ENCODE results near the gene COL27A1.

Gene COL27A1

DNA sequence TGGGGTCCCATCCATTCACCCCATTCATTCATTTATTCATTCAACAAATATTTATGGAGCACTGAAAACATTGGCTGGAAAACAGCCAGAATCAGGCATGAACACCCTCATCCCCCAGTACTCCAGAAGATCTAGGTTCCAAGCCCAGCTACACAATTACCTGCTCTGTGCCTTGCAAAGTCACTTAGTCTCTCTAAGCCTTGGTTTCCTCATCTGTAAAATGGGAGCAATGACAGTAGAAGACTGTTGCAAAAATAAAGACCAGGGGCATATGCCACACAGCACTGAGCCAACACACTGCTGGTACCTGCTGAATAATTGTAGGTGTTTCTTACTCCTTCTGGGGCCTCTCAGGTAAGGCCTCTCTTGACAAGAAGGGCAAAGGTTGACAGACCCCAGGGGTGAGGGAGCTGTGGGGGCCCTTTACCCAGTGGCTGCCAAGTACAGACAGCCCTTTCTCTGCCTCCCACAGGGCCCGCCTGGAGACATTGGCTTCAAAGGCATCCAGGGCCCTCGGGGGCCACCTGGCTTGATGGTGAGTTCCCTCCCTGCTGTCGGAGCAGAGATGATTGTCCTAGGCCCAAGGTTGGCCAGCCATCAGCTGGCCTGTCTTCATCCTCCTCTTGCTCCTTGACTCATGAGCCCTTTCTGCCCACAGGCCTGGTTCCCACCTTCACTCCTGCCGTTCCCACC lies 145.0 kb downstream of the COL27A1 start:
- Mint-ChIP-seq H3K27me3 (no peaks in the 10 kb centered on the region), H3K9me3 (peaks cover 0 to 1% of the 10 kb centered on the region in 2 donors), H3K4me3 (no peak overlapping the region), H3K27ac (peak overlapping the region in 1 of 2 donors; percentile 96), H3K4me1 (peaks cover under 1% of the 10 kb centered on the region)
- DNase-seq, result peak in 1 of 2 donors; percentile 1
- no peak for ATAC-seq

DNA sequence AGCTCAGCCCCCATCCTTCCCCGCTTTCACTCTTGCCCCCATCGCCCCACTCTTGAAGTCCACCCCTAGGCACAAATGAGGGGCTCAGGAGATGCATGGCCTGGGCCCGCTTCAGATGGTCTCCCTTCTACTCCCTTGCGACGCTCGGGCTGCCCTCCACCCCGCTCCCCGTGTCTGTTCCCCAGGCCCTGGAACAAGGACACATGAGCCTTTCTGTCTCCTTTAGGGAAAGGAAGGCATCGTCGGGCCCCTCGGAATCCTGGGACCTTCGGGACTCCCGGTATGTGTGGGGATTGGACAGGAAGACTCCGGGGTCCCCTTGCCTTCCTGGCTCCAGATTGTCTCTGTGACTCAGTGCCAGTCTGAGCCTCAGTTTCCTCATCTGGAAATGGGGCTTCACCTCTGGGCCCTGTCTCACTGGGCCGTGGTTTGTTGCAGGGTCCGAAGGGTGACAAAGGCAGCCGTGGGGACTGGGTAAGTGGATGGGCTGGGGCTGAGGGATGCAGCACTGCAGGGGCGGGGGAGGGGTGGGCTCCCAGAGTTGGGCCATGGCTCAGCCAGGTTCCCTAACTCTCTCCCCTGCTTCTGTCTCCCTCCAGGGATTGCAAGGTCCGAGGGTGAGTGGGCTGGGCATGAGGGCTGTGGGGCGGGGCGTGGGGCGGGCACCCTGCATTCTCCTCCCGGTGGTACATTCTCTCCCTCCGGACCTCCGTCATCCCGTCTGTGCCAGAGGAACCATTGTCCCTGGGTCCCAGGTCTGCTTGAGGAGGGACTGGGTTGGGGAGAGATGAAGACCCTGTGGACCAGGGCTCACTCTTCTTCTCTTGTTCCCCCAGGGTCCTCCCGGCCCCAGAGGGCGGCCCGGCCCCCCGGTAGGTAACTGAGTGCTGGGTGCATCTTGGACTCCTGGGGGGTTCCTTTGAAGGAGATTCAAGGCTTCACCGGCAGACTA lies 145.8 kb downstream of the COL27A1 start:
- peak overlapping the region; percentile 69 to 96 for H3K27ac Mint-ChIP-seq
- H3K4me3 Mint-ChIP-seq, result no peak overlapping the region
- ATAC-seq (no peak), DNase-seq (peak in 1 of 2 donors; percentile 3)
- H3K27me3 Mint-ChIP-seq, result no peaks in the 10 kb centered on the region
- H3K4me1 Mint-ChIP-seq, result peaks cover 9% of the 10 kb centered on the region
- H3K9me3 Mint-ChIP-seq, result no peaks in the 10 kb centered on the region

DNA sequence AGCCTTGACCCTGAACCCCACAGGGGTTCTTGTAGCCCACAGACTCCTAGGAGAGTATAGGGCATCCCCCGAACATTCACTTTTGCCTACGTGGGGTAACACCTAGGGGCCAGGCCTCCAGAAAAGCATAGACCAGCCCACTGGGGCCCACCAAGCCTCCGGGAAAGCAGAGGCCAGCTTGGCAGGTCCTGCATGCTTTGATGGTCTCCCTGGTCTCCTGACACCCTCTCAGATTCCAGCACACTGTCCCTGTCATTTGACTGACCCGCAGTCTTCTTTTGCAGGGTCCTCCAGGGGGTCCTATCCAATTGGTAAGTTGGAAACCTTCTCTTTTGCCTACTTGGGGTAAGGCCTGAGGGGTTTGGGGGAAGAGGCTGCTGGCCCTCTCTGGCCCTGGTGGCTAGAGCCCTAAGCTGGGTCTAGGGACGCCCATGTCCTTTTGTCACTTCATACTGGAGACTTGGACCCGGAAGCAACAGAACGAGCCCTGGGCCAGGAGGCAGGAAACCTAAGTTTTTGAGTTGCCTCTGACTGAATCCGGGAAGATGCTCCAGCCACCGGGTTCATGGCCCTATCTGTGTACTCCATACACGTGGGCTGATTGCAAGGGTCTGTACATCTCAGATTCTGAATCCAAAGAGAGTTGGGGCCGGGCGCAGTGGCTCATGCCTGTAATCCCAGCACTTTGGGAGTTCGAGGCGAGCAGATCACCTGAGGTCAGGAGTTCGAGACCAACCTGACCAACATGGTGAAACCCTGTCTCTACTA lies 146.6 kb downstream of the COL27A1 start:
- H3K9me3 Mint-ChIP-seq, result no peaks in the 10 kb centered on the region
- H3K4me3 Mint-ChIP-seq, result no peak overlapping the region
- no peak overlapping the region for H3K27ac Mint-ChIP-seq
- H3K27me3 Mint-ChIP-seq, result no peaks in the 10 kb centered on the region
- DNase-seq, result peak in 1 of 2 donors; percentile 6
- H3K4me1 Mint-ChIP-seq, result peaks cover 12% of the 10 kb centered on the region
- no peak for ATAC-seq

DNA sequence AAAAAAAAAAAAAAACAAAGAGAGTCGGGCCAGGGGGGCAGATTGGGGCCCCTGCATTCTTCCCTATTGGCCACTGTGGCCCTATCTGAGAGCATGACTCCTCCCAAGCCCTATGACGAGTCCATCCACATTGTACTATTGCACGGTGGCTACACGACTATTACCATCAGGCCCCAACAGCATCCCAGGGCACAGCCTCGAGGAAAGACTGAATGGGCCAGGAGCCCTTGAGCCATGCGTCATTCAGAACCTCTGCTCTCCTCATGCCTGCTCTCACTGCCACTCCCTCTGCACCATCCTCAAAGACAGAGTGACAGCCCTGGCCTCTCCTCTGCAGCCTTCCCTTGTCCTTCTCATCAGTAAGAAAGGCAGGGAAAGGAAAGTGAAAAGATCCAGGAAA lies 147.4 kb downstream of the COL27A1 start:
- H3K9me3 Mint-ChIP-seq, result no peaks in the 10 kb centered on the region
- no peak for ATAC-seq
- H3K27me3 Mint-ChIP-seq, result no peaks in the 10 kb centered on the region
- no peak overlapping the region for H3K4me3 Mint-ChIP-seq
- peak overlapping the region in 1 of 2 donors; percentile 19 for H3K27ac Mint-ChIP-seq
- peaks cover 12% of the 10 kb centered on the region for H3K4me1 Mint-ChIP-seq
- peak in 1 of 2 donors; percentile 3 for DNase-seq

DNA sequence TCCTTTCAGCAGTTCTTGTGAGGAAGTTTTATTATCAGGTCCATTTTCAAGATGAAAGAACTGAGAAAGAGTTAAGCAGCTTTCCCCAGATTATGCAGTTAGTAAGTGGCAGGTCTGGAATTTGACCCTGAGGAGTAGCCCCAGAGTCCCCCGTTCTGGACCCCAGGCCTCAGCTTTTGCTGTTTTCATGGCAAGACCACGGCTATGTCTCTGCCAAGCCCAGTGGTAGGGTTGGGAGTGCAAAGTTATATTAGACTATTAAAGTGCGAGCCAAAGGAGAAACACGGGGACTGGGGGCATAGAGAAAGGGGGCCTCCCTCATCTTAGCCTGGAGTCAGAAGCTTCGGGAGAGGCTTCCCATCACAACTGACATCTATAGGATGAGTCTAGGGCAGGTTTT lies 148.2 kb downstream of the COL27A1 start:
- H3K4me1 Mint-ChIP-seq, result peaks cover 12% of the 10 kb centered on the region
- ATAC-seq (no peak), DNase-seq (no peak)
- no peaks in the 10 kb centered on the region for H3K9me3 Mint-ChIP-seq
- H3K4me3 Mint-ChIP-seq, result no peak overlapping the region
- H3K27me3 Mint-ChIP-seq, result no peaks in the 10 kb centered on the region
- H3K27ac Mint-ChIP-seq, result no peak overlapping the region

DNA sequence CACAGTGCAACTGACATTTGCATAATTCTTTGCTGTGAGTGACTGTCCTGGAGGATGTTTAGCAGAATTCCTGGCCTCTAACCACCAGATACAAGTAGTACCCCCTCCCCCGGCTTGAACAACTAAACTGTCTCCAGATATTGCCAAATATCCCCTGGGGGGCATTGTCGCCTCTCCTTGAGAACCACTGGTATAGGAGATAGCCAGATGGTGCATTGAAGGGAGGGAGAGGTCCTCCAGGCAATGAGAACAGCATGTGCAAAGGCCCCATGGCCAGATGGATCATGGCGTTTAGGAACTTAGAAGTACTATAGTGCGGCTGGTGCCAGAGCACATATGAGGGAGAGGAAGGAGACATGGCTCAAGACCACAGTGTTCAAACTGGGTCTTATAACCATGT lies 148.6 kb downstream of the COL27A1 start:
- H3K27ac Mint-ChIP-seq, result no peak overlapping the region

DNA sequence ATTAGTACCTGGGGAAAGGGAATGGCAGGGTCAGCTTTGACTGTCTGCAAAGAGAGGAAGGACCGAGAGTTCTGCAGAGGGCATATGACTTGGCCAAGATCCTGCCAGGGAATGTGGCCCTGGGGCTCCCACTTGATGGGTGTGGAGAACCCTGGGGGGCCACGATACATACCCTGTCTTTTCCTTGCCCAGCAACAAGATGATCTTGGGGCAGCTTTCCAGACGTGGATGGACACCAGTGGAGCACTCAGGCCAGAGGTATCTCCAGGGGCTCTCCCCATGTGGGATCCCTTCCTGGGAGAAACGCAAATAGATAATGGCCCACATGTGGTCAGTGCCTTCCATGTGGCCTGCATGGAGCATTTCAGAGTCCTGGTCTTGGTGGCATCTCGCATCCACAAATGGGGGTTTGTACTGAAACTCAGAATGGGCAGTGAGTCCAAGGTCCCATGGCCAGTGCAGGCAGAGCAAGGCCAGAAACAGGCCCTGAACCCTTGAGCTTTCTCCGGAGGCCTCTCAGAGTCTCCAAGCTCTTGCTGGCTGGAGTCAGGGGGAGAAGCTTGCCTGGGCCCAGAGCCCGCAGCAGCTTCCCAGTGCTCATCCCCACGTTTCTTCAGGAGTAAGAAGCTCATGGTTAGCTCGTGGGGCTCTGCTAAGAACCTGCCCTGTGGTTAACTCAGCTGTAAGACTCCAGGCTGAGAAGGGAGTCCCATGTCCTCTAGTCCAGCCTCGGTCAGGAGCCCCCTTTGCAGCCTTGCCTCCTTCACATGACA lies 149.3 kb downstream of the COL27A1 start:
- Mint-ChIP-seq H3K27ac (no peak overlapping the region), H3K4me1 (peaks cover 12% of the 10 kb centered on the region), H3K27me3 (no peaks in the 10 kb centered on the region), H3K9me3 (no peaks in the 10 kb centered on the region), H3K4me3 (no peak overlapping the region)
- DNase-seq (peak in 1 of 2 donors; percentile 4), ATAC-seq (no peak)

More for the DNA sequence above, 148.6 kb downstream of the COL27A1 start:
- DNase-seq, result peak in 1 of 2 donors; percentile 2
- no peaks in the 10 kb centered on the region for H3K9me3 Mint-ChIP-seq
- H3K27me3 Mint-ChIP-seq, result no peaks in the 10 kb centered on the region
- peaks cover 12% of the 10 kb centered on the region for H3K4me1 Mint-ChIP-seq
- H3K4me3 Mint-ChIP-seq, result no peak overlapping the region
- ATAC-seq, result no peak

DNA sequence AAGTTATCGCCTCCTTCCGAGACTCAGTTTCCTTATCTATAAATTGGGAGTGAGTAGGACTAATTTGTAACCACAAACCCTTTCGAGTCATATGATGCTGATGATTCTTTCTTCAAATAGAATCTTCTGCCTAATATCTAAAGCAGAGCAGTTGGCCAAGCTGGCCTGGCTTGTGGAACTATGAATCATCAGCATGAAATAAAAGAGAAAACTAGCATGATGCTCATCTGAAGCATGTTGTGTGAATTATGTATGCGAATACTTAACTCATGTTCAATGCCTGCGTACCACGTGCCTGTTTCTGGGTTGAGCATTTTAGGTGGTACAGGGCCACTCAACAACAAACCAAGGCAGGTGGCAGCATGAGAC lies 152.5 kb downstream of the COL27A1 start:
- no peak for DNase-seq
- Mint-ChIP-seq H3K4me1 (peaks cover 12% of the 10 kb centered on the region), H3K27me3 (no peaks in the 10 kb centered on the region), H3K9me3 (no peaks in the 10 kb centered on the region), H3K4me3 (no peak overlapping the region), H3K27ac (no peak overlapping the region)
- no peak for ATAC-seq

DNA sequence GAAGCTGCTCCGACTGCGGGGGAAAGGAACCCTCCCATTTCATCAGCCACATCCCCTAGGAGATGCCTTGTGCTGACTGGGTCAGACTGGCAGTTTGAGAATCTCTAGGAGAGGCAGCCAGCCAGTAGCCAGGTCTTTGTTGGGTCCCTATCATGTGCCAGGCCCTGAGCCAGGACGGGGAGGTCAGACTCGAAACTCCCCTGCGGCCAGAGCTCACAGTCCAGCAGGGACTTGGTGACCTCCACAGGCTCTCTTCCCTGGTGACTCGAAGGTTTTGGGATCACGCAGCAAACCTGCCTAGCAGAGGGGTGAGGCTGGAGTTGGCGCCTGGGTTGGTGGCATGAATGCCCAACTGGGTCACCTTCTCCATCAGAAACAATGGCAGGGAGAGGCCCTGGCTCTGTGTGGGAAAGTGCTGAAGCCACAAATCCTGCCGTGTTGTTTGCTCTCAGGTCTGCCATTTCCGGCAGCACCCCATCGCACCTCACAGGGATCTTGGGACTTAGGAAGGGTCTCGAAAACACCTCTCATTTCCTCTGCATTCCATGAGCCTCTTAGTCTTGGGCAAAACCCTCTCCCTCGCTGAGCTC lies 153.1 kb downstream of the COL27A1 start:
- ATAC-seq, result no peak
- DNase-seq, result peak in 1 of 2 donors; percentile 6
- no peaks in the 10 kb centered on the region for H3K9me3 Mint-ChIP-seq
- no peak overlapping the region for H3K4me3 Mint-ChIP-seq
- peaks cover 12% of the 10 kb centered on the region for H3K4me1 Mint-ChIP-seq
- no peaks in the 10 kb centered on the region for H3K27me3 Mint-ChIP-seq
- H3K27ac Mint-ChIP-seq, result no peak overlapping the region

DNA sequence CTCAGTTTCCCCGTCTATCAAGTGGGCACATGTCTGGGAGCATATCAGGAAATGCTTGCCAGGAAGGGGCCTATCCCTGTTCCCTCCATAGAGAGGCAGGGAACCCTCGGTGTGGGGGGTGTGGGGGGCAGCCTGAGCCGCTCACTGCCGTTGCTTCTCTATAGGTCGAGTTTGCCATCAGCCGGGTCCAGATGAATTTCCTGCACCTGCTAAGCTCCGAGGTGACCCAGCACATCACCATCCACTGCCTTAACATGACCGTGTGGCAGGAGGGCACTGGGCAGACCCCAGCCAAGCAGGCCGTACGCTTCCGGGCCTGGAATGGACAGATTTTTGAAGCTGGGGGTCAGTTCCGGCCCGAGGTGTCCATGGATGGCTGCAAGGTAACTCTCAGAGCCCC lies 153.8 kb downstream of the COL27A1 start:
- H3K27me3 Mint-ChIP-seq, result no peaks in the 10 kb centered on the region
- no peak overlapping the region for H3K4me3 Mint-ChIP-seq
- peaks cover 12% of the 10 kb centered on the region for H3K4me1 Mint-ChIP-seq
- no peak for DNase-seq
- ATAC-seq, result no peak
- no peaks in the 10 kb centered on the region for H3K9me3 Mint-ChIP-seq
- peak overlapping the region in 1 of 2 donors; percentile 40 for H3K27ac Mint-ChIP-seq

DNA sequence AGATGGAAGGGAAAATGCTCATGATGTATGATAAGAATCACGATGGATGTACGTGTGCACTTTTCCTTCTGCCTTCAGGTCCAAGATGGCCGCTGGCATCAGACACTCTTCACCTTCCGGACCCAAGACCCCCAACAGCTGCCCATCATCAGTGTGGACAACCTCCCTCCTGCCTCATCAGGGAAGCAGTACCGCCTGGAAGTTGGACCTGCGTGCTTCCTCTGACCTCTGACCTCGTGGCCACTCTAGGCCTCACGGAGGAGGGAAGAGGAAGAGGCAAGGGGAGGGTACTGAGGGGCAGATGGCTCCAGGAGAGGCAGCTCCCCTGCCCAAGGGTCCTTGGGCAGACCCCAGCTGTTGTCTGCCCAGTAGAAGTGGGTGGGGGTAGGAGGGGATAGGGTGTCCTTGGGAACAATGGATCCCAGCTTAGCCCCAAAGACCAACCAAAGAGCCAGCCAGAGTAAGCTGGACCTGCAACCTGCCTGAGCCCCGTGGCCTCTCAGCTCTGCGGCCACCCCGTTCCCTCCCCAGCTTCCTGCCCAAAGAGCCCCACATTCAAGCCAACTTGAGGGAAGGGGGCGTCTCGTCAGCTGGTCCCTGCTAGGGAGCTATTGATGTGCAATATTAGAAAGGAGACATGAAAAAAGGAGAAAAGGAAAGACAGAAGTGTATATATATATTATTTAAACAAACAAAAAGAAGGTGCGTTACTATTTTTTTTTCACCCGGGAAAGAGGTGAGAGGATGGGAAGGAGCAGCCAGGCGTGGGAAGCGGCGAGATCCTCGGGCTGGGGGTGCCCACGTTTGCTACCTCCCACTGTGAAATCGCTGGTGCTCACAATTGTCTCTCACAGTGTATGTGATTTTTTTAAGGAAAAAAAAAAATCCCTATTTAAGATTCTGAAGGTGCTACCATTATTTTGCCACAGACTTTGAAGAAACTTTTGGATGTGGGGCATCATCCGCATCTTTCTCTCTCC lies 155.4 kb downstream of the COL27A1 start:
- Mint-ChIP-seq H3K27ac (no peak overlapping the region), H3K27me3 (no peaks in the 10 kb centered on the region), H3K4me1 (peaks cover 6% of the 10 kb centered on the region), H3K9me3 (no peaks in the 10 kb centered on the region), H3K4me3 (no peak overlapping the region)
- DNase-seq, result peak in 1 of 2 donors; percentile 2
- no peak for ATAC-seq

DNA sequence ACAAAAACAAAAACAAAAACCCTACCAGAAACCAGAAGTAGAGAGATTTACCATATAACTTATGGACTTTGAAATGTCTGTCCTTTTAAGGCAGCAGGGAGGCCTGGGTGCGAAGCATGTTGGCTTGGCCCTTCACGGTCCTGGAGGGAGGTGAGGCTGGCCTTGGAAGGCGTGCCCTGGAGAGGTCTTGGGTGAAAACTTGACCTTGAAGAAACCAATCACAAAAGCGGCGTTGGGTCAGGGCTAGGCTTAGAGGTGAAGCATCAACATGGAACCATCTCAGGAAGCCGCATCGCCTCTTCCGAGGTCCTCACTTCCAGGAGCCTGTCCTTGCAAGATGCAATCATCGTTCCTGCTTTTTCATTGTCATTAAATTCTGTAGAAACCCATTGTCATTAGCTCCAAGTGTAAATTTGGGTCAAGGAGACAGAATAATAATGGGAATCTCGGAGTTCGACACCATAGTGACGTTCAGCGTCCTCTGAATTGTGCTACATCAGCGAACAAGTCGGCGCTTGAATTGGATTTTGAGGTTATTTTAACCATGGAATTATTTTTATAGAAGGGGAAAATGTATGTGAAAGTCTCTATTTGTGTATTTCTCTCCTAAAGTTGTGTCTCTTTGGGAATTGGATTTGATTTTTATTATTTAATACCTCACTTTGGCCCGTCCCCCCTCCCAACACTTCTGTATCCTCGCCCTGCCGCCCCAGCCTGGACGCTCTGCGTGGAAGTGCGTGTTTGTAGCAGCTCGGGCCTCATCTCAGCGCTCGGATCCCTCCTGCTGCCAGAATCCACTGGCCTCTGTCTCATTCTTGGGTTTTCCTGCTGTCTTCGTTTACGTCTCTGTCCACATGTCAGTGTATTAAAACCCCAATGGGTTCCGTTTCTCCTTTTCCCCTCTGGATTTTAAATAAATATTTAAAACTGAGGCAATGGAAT lies 156.5 kb downstream of the COL27A1 start:
- no peaks in the 10 kb centered on the region for H3K27me3 Mint-ChIP-seq
- H3K27ac Mint-ChIP-seq, result no peak overlapping the region
- H3K4me1 Mint-ChIP-seq, result no peaks in the 10 kb centered on the region
- no peaks in the 10 kb centered on the region for H3K9me3 Mint-ChIP-seq
- ATAC-seq, result no peak
- H3K4me3 Mint-ChIP-seq, result no peak overlapping the region
- peak in 1 of 2 donors; percentile 4 for DNase-seq

DNA sequence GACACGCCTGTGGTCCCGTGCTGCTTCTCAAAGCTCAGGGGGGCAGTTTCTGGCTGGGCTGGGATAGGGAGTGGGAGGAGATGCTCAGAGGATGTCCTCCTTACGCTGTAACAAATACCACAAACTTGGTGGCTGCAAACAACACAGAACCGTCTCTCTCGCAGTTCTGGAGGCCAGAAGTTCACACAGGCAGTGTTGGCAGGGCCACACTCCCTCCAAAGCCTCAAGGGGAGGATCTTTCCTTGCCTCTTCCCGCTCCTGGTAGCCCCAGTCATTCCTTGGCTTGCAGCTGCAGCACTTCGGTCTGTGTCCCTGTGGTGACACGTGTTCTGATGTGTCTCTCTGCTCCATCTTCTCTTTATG lies 157.2 kb downstream of the COL27A1 start:
- Mint-ChIP-seq H3K27ac (no peak overlapping the region), H3K4me1 (peaks cover under 1% of the 10 kb centered on the region), H3K9me3 (no peaks in the 10 kb centered on the region), H3K27me3 (no peaks in the 10 kb centered on the region), H3K4me3 (no peak overlapping the region)
- ATAC-seq (no peak), DNase-seq (peak in 1 of 2 donors; percentile 5)
